Natural killer cell treated with Interleukin-12 subunit alpha and Interleukin-12 subunit beta and Interleukin-15 and Interleukin-18, amount 100 ng/mL, for 72 hours (primary cell): Measurements from ENCODE around the gene CSNK1G3. TPM values are rescaled to one million over a fixed set of nuclear protein-coding genes. Genes with fewer than 3 reads are reported as not detected.
"Not testable (repeated sequence)": the region's sequence is repeated elsewhere in the genome, so short reads cannot be mapped to it uniquely, and the experiment has no call there.

ENCODE experiments used
- ATAC-seq, 2 donors: fragments of 150-1000 bp; cut with Tn5 transposase in 1 of 2; sonication (Bioruptor Pico), chemical (Tn5 transposase) in 1 of 2; 2 replicates each; pipeline ENCODE4 v1.10.0; 2021
- DNase-seq: peaks from one replicate; pipeline ENCODE4 v3.0.0; 2022; ENCODE audit warnings: low spot score
- H3K27ac Mint-ChIP-seq, 2 donors: 1 replicate in 1 of 2; 2 replicates in 1 of 2; pipeline ENCODE4 v1.8.0; 2022; ENCODE audit warnings: mixed read lengths in 2 of 2, mild to moderate bottlenecking in 1 of 2, moderate library complexity in 1 of 2
- H3K27me3 Mint-ChIP-seq, 2 donors: 1 replicate in 1 of 2; 2 replicates in 1 of 2; pipeline ENCODE4 v1.8.0; 2022; ENCODE audit warnings: mixed read lengths in 2 of 2
- H3K36me3 Mint-ChIP-seq: one replicate; pipeline ENCODE4 v1.8.0; 2022; ENCODE audit warnings: mixed read lengths
- H3K4me1 Mint-ChIP-seq, 2 donors: 1 replicate in 1 of 2; 2 replicates in 1 of 2; pipeline ENCODE4 v1.8.0; 2022; ENCODE audit warnings: low read depth in 2 of 2, mixed read lengths in 2 of 2, mild to moderate bottlenecking in 1 of 2
- H3K4me3 Mint-ChIP-seq: one replicate; pipeline ENCODE4 v1.8.0; 2022; ENCODE audit warnings: mixed read lengths
- H3K9me3 Mint-ChIP-seq: 2 replicates; pipeline ENCODE4 v1.8.0; 2022; ENCODE audit warnings: mixed read lengths
- total RNA-seq, 2 donors: library from RNA; stranded (reverse); gene quantifications; one replicate each; pipeline ENCODE4 v1.2.3, GENCODE V29; 2022

CSNK1G3 gene
- total RNA-seq, result 10 to 100 TPM; 34.3 to 35.4 TPM

- Mint-ChIP-seq H3K27ac (peak within 1 kb of the TSS; percentile 89 to 99), H3K36me3 (no peaks in the 10 kb centered on the region), H3K4me3 (peak within 1 kb of the TSS; percentile 89), H3K27me3 (peaks cover 5% of the 10 kb centered on the region in 2 donors), H3K9me3 (no peaks in the 10 kb centered on the region), H3K4me1 (peaks cover 32 to 43% of the 10 kb centered on the region in 2 donors)
- peak; percentile 96 for DNase-seq
- ATAC-seq, result peak; percentile 94 to 97
Observed at GRCh38 chr5:123511648-123512605, at the start of gene CSNK1G3. Gene CSNK1G3, plus strand, starts transcription at chr5:123512177. Its CDS starts 33,487 bp downstream, at chr5:123545664.

DNA sequence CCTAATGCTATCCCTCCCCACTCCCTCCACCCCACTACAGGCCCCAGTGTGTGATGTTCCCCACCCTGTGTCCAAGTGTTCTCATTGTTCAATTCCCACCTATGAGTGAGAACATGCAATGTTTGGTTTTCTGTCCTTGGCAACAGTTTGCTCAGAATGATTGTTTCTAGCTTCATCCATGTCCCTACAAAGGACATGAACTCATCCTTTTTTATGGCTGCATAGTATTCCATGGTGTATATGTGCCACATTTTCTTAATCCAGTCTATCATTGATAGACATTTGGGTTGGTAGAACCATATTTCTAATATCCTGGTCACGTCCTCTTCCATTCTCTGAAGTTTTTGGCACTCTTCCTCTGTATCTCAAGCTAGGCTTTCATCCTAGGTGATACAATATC, 45.1 kb upstream of the CSNK1G3 start:
- ATAC-seq, H3K4me3 Mint-ChIP-seq: not testable (repeated sequence)

DNA sequence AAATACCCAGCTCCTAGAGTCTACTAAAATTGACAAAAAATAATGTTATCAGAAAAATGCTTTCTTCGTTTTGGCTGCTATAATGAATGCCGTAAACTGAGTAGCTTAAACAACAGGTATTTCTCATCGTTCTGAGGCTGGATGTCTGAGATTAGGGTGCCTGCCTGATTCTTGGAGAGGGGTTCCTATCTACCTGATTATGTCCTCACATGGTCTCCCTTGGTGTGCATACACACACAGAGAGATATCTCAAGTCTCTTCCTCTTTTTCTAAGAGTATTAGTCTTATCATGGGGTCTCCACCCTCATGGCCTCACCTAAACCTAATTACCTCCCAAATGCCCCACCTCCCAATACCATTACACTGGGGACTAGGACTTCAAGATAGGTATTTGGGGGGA, 40.6 kb upstream of the CSNK1G3 start:
- Mint-ChIP-seq H3K27me3 (peaks cover 42 to 46% of the 10 kb centered on the region in 2 donors), H3K27ac (no peak overlapping the region), H3K9me3 (peaks cover 6% of the 10 kb centered on the region), H3K36me3 (peaks cover 22% of the 10 kb centered on the region), H3K4me1 (no peaks in the 10 kb centered on the region), H3K4me3 (no peak overlapping the region)
- DNase-seq (no peak), ATAC-seq (no peak)

More for the DNA sequence above, 45.1 kb upstream of the CSNK1G3 start:
- not testable (repeated sequence) for H3K4me1 Mint-ChIP-seq, H3K27ac Mint-ChIP-seq, H3K9me3 Mint-ChIP-seq, DNase-seq
- peaks cover 22% of the 10 kb centered on the region for H3K36me3 Mint-ChIP-seq
- H3K27me3 Mint-ChIP-seq, result peaks cover 30 to 33% of the 10 kb centered on the region in 2 donors

- ATAC-seq, result no peak
- Mint-ChIP-seq H3K27ac (no peak overlapping the region), H3K9me3 (peaks cover 3% of the 10 kb centered on the region), H3K27me3 (peaks cover 40 to 42% of the 10 kb centered on the region in 2 donors), H3K36me3 (peaks cover 18% of the 10 kb centered on the region), H3K4me1 (no peaks in the 10 kb centered on the region), H3K4me3 (no peak overlapping the region)
- no peak for DNase-seq
Observed at GRCh38 chr5:123472150-123472924, 39.6 kb upstream of the CSNK1G3 start.

GRCh38 chr5:123474228-123474627, 37.7 kb upstream of the CSNK1G3 start:
- H3K27ac Mint-ChIP-seq, result no peak overlapping the region
- H3K9me3 Mint-ChIP-seq, result no peaks in the 10 kb centered on the region
- ATAC-seq, result no peak
- H3K4me1 Mint-ChIP-seq, result no peaks in the 10 kb centered on the region
- H3K36me3 Mint-ChIP-seq, result peaks cover 8% of the 10 kb centered on the region
- H3K27me3 Mint-ChIP-seq, result peaks cover 32 to 35% of the 10 kb centered on the region in 2 donors
- H3K4me3 Mint-ChIP-seq, result no peak overlapping the region
- DNase-seq, result no peak

DNA sequence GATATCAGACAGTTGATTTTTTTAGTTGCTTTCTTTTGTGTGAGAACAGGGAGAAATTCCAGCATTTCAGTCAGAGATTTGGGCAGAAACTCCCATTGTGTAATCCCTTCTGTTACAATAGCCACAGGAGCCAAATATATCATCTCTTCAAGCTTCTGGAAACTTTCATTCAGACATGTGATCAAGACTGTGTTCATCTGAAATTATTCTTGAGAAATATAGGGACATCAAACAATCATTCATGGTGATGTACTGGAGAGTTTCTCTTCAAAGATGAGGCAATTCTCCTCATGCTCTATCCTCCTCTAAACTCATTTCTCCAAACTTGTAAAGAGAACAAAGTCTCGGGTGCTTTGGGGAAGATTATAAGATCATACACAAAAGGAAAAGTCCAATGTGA, 35.2 kb upstream of the CSNK1G3 start:
- H3K4me1 Mint-ChIP-seq, result no peaks in the 10 kb centered on the region

DNA sequence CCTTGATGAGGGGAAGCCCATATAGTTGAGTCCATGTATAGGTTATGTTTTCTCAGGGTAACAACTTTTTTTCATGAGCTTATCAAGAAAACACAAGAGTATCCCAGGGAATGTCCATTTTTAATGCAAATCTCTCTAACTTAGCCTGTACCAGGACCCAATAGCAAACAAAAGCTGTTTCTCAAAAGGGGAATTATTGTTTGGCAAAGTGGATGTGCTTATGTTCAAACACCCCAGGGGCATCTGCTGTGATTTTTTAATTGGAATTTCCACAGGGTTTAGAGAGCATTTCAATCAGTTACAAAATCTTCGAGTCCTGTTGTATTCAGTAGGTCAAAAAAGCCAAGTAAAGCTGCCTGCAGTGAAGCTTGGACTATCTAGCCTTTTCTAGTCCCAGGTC, 33.4 kb upstream of the CSNK1G3 start:
- H3K36me3 Mint-ChIP-seq, result no peaks in the 10 kb centered on the region
- H3K27me3 Mint-ChIP-seq, result peaks cover 15 to 17% of the 10 kb centered on the region in 2 donors
- no peak overlapping the region for H3K4me3 Mint-ChIP-seq

More for the DNA sequence above, 35.2 kb upstream of the CSNK1G3 start:
- Mint-ChIP-seq H3K36me3 (no peaks in the 10 kb centered on the region), H3K4me3 (no peak overlapping the region), H3K27me3 (peaks cover 23 to 30% of the 10 kb centered on the region in 2 donors), H3K27ac (no peak overlapping the region), H3K9me3 (no peaks in the 10 kb centered on the region)
- DNase-seq (no peak), ATAC-seq (no peak)

DNA sequence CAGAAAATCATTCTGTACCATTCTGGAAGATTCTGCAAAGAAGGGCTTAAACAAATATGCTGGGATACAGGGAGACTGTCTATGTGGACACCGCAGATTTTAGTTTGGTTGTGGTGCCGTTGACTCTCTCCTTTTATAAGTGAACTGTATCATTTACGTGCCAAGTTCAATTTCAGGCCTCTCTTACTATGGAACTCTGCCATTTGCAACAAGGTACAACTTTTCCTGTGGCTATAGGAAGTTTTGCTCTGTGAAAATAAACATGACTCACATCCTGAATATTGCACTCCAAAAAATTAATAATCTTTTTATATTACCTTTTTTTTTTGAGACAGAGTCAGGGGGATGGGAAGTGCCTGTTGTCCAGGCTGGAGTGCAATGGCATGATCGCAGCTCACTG, 29.7 kb upstream of the CSNK1G3 start:
- Mint-ChIP-seq H3K36me3 (no peaks in the 10 kb centered on the region), H3K4me1 (no peaks in the 10 kb centered on the region), H3K27me3 (peaks cover 18 to 26% of the 10 kb centered on the region in 2 donors), H3K27ac (no peak overlapping the region), H3K9me3 (no peaks in the 10 kb centered on the region), H3K4me3 (no peak overlapping the region)
- no peak for DNase-seq
- no peak for ATAC-seq

More for the DNA sequence above, 33.4 kb upstream of the CSNK1G3 start:
- Mint-ChIP-seq H3K9me3 (no peaks in the 10 kb centered on the region), H3K4me1 (no peaks in the 10 kb centered on the region), H3K27ac (no peak overlapping the region)
- DNase-seq, result no peak
- ATAC-seq, result no peak

- H3K27ac Mint-ChIP-seq, result no peak overlapping the region
- H3K4me1 Mint-ChIP-seq, result no peaks in the 10 kb centered on the region
- H3K36me3 Mint-ChIP-seq, result no peaks in the 10 kb centered on the region
- H3K9me3 Mint-ChIP-seq, result no peaks in the 10 kb centered on the region
- H3K27me3 Mint-ChIP-seq, result peaks cover 21 to 26% of the 10 kb centered on the region in 2 donors
- H3K4me3 Mint-ChIP-seq, result no peak overlapping the region
- DNase-seq, result no peak
- ATAC-seq, result no peak
Observed at GRCh38 chr5:123483446-123484077, 28.4 kb upstream of the CSNK1G3 start.

- Mint-ChIP-seq H3K4me1 (no peaks in the 10 kb centered on the region), H3K9me3 (no peaks in the 10 kb centered on the region), H3K4me3 (no peak overlapping the region), H3K36me3 (no peaks in the 10 kb centered on the region), H3K27me3 (peaks cover 24 to 28% of the 10 kb centered on the region in 2 donors), H3K27ac (no peak overlapping the region)
- no peak for ATAC-seq
- DNase-seq, result no peak
Observed at GRCh38 chr5:123485275-123485674, 26.7 kb upstream of the CSNK1G3 start.

DNA sequence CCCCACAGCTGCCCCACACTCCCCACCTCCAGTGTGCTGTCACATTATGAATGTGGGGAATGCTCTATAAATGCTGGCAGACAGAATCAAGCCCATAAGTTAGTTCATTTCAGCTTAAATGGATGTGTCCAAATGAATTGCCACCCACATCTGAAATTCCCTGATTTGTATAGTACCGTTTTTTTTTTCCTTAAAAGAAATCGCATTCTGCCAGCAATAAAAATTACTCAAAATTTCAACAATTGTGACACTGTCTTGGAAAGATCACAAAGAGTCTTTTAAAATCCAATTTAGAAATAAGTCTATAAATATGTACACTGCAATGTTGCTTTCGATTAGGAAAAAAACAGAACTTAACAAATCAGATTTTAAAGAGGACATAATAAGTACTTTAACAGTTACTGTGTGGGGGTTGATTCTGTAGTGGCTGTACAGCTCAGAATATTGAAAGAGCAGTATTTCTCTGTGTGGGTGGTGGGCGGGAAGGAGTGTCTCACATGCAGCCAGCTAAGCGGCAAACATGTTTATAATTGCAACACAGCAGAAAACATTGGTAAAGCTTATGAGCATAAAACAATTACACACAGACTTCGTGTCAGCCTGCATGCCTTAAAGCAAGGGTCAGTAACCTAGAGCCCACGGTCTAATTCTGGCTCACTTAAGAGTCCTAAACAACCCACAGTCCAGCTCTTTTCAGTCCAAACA, 24.9 kb upstream of the CSNK1G3 start:
- DNase-seq, result no peak
- Mint-ChIP-seq H3K9me3 (no peaks in the 10 kb centered on the region), H3K27ac (no peak overlapping the region), H3K4me3 (no peak overlapping the region), H3K36me3 (no peaks in the 10 kb centered on the region), H3K27me3 (peaks cover 21 to 25% of the 10 kb centered on the region in 2 donors), H3K4me1 (no peaks in the 10 kb centered on the region)
- no peak for ATAC-seq

- Mint-ChIP-seq H3K27ac (no peak overlapping the region), H3K27me3 (peaks cover 12 to 18% of the 10 kb centered on the region in 2 donors), H3K4me1 (no peaks in the 10 kb centered on the region), H3K36me3 (no peaks in the 10 kb centered on the region), H3K4me3 (no peak overlapping the region), H3K9me3 (no peaks in the 10 kb centered on the region)
- DNase-seq, result no peak
- no peak for ATAC-seq
Observed at GRCh38 chr5:123490974-123491373, 21.0 kb upstream of the CSNK1G3 start.

DNA sequence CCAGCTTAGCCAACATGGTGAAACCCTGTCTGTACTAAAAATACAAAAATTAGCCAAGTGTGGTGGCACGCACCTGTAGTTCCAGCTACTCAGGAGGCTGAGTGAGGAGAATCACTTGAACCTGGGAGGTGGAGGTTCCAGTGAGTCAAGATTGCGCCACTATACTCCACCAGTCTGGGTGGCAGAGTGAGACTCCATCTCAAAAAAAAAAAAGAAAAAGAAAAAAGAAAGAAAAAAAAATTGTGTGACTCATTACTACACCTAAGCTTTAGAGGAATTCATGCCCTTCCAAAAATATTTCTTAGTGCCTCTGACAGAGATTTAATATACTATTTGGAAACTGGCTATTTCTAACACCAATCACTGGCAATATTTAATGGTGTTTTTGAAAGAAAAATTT, 16.8 kb upstream of the CSNK1G3 start:
- not testable (repeated sequence) for DNase-seq, H3K4me3 Mint-ChIP-seq, ATAC-seq, H3K9me3 Mint-ChIP-seq, H3K27ac Mint-ChIP-seq, H3K4me1 Mint-ChIP-seq, H3K36me3 Mint-ChIP-seq, H3K27me3 Mint-ChIP-seq
